HG02885 (cell line): ENCODE data around the gene STIL.

ENCODE experiments used
- ATAC-seq: cut with Tn5 transposase; IDR thresholded peaks from one replicate; pipeline ENCODE4 v1.9.1; 2021; ENCODE audit warnings: mild to moderate bottlenecking; ENCODE audit not compliant: unreplicated experiment, poor library complexity

Gene STIL

GRCh38 chr1:47224676-47225399 is 89.1 kb downstream of the STIL start:
- ATAC-seq: no peak

GRCh38 chr1:47223921-47224675 is 89.8 kb downstream of the STIL start:
- no peak for ATAC-seq

GRCh38 chr1:47223174-47223920 is 90.6 kb downstream of the STIL start:
- no peak for ATAC-seq

- ATAC-seq: no peak
Measured at GRCh38 chr1:47222476-47222875, 91.5 kb downstream of the STIL start.

- no peak for ATAC-seq
Measured at GRCh38 chr1:47219590-47220220, 94.2 kb downstream of the STIL start.

- no peak for ATAC-seq
Measured at GRCh38 chr1:47219001-47219400, 94.9 kb downstream of the STIL start.

- ATAC-seq: no peak
Measured at GRCh38 chr1:47216278-47217059, 97.5 kb downstream of the STIL start.

GRCh38 chr1:47215713-47216112 is 98.2 kb downstream of the STIL start:
- no peak for ATAC-seq

- no peak for ATAC-seq
Measured at GRCh38 chr1:47214549-47214948, 99.4 kb downstream of the STIL start.

- no peak for ATAC-seq
Measured at GRCh38 chr1:47213230-47213963, 100.5 kb downstream of the STIL start.

- no peak for ATAC-seq
Measured at GRCh38 chr1:47212636-47213229, 101.2 kb downstream of the STIL start.

- ATAC-seq: no peak
Measured at GRCh38 chr1:47211796-47212269, 102.1 kb downstream of the STIL start.

- no peak for ATAC-seq
Measured at GRCh38 chr1:47210666-47211065, 103.3 kb downstream of the STIL start.

- ATAC-seq: no peak
Measured at GRCh38 chr1:47209725-47210325, 104.1 kb downstream of the STIL start.

- no peak for ATAC-seq
Measured at GRCh38 chr1:47209091-47209490, 104.9 kb downstream of the STIL start.

GRCh38 chr1:47208374-47208850 is 105.5 kb downstream of the STIL start:
- ATAC-seq: no peak

GRCh38 chr1:47207803-47208373 is 106.1 kb downstream of the STIL start:
- no peak for ATAC-seq

GRCh38 chr1:47205918-47206317 is 108.0 kb downstream of the STIL start:
- no peak for ATAC-seq
